WTC11 (cell line): ENCODE measurements around the gene ARHGAP32. TPM values are rescaled to one million over a fixed set of nuclear protein-coding genes. Genes with fewer than 3 reads are reported as not detected.

Experiments used
- ATAC-seq: fragments of 200-7000 bp; cut with Tn5 transposase; 2 replicates; pipeline ENCODE4 v1.10.0; 2021; ENCODE audit warnings: mild to moderate bottlenecking, moderate library complexity
- CTCF ChIA-PET: fragments of 300-600 bp; sonication (Branson Sonifier 250); formaldehyde crosslinking; loops from one replicate; lab custom pipeline; 2021; ENCODE audit warnings: antibody characterized with exemption; lab: Charles Lee
- POLR2A ChIA-PET: fragments of 350-600 bp; sonication (Branson Sonifier 250); formaldehyde crosslinking; loops from one replicate; lab custom pipeline; 2021; ENCODE audit warnings: antibody characterized with exemption; lab: Charles Lee
- DNase-seq: peaks from one replicate; pipeline ENCODE4 v3.0.0; 2021; ENCODE audit warnings: low spot score
- H3K27ac Mint-ChIP-seq: 2 replicates; pipeline ENCODE4 v1.8.0; 2021; ENCODE audit warnings: mixed read lengths
- H3K27me3 Mint-ChIP-seq: 2 replicates; pipeline ENCODE4 v1.8.0; 2021; ENCODE audit warnings: low read depth, mild to moderate bottlenecking, moderate library complexity, mixed read lengths
- H3K36me3 Mint-ChIP-seq: 2 replicates; pipeline ENCODE4 v1.8.0; 2021; ENCODE audit warnings: mixed read lengths
- H3K4me1 Mint-ChIP-seq: 2 replicates; pipeline ENCODE4 v1.8.0; 2022; ENCODE audit warnings: mixed read lengths
- H3K4me3 Mint-ChIP-seq: 2 replicates; pipeline ENCODE4 v1.8.0; 2021; ENCODE audit warnings: mild to moderate bottlenecking, moderate library complexity, mixed read lengths
- H3K9me3 Mint-ChIP-seq: 2 replicates; pipeline ENCODE4 v1.8.0; 2021; ENCODE audit warnings: mixed read lengths
- CBFB ChIP-seq: sonication (generic); formaldehyde crosslinking; IDR thresholded peaks from 2 replicates; pipeline ENCODE4 v1.8.1; 2022; ENCODE audit warnings: mild to moderate bottlenecking, low read depth, missing genetic modification reagents
- FOXK1 ChIP-seq: sonication (generic); formaldehyde crosslinking; IDR thresholded peaks from 2 replicates; pipeline ENCODE4 v1.8.0; 2022; ENCODE audit warnings: mild to moderate bottlenecking, moderate library complexity, missing genetic modification reagents
- HMGA2 ChIP-seq: fragments of 250-450 bp; sonication (Bioruptor Pico); IDR thresholded peaks from 2 replicates; pipeline ENCODE4 v1.4.0; 2021; ENCODE audit warnings: mild to moderate bottlenecking, moderate library complexity
- KAT7 ChIP-seq: sonication (generic); formaldehyde crosslinking; IDR thresholded peaks from 2 replicates; pipeline ENCODE4 v1.8.1; 2023; ENCODE audit warnings: missing genetic modification reagents, mild to moderate bottlenecking, borderline replicate concordance
- MXD4 ChIP-seq: fragments of 250-450 bp; sonication (Bioruptor Pico); IDR thresholded peaks from 2 replicates; pipeline ENCODE4 v1.8.0; 2021; ENCODE audit warnings: mild to moderate bottlenecking, moderate library complexity, borderline replicate concordance
- NFATC4 ChIP-seq: fragments of 250-450 bp; sonication (Bioruptor Pico); IDR thresholded peaks from 2 replicates; pipeline ENCODE4 v1.9.0; 2021; ENCODE audit warnings: mild to moderate bottlenecking
- NR1H2 ChIP-seq: sonication (generic); formaldehyde crosslinking; IDR thresholded peaks from 2 replicates; pipeline ENCODE4 v1.9.0; 2021; ENCODE audit warnings: mild to moderate bottlenecking, moderate library complexity, missing genetic modification reagents
- SP1 ChIP-seq: sonication (generic); formaldehyde crosslinking; conservative IDR thresholded peaks from 2 replicates; pipeline ENCODE4 v1.8.1; 2022; ENCODE audit warnings: missing genetic modification reagents
- ZNF121 ChIP-seq: sonication (generic); formaldehyde crosslinking; IDR thresholded peaks from 2 replicates; pipeline ENCODE4 v1.8.0; 2023; ENCODE audit warnings: missing genetic modification reagents
- ZNF219 ChIP-seq: sonication (generic); formaldehyde crosslinking; IDR thresholded peaks from 2 replicates; pipeline ENCODE4 v1.8.0; 2023; ENCODE audit warnings: missing genetic modification reagents, mild to moderate bottlenecking, borderline replicate concordance
- ZNF232 ChIP-seq: sonication (generic); formaldehyde crosslinking; IDR thresholded peaks from 2 replicates; pipeline ENCODE4 v1.8.0; 2022; ENCODE audit warnings: mild to moderate bottlenecking, missing genetic modification reagents
- ZNF423 ChIP-seq: fragments of 250-450 bp; sonication (Bioruptor Pico); IDR thresholded peaks from 2 replicates; pipeline ENCODE4 v2.1.2; 2022; ENCODE audit warnings: mild to moderate bottlenecking, moderate library complexity
- ZNF671 ChIP-seq: fragments of 250-450 bp; sonication (Bioruptor Pico); IDR thresholded peaks from 2 replicates; pipeline ENCODE4 v1.8.0; 2021; ENCODE audit warnings: mild to moderate bottlenecking
- total RNA-seq: library from RNA; stranded (reverse); gene quantifications from 3 replicates; pipeline ENCODE4 v1.2.3, GENCODE V29; 2021
- TF ChIP-seq, protein P1 (sequence below): sonication (generic); formaldehyde crosslinking; IDR thresholded peaks from 2 replicates; pipeline ENCODE4 v1.8.0; 2022; ENCODE audit warnings: mild to moderate bottlenecking, missing genetic modification reagents
- TF ChIP-seq, protein P2 (sequence below): sonication (generic); formaldehyde crosslinking; IDR thresholded peaks from 2 replicates; pipeline ENCODE4 v1.8.0; 2023; ENCODE audit warnings: missing genetic modification reagents
- TF ChIP-seq, protein P3 (sequence below): sonication (generic); formaldehyde crosslinking; IDR thresholded peaks from 2 replicates; pipeline ENCODE4 v1.8.1; 2022; ENCODE audit warnings: missing genetic modification reagents, borderline replicate concordance
- TF ChIP-seq, protein P4 (sequence below): fragments of 250-450 bp; sonication (Bioruptor Pico); IDR thresholded peaks from 2 replicates; pipeline ENCODE4 v1.8.0; 2021; ENCODE audit warnings: mild to moderate bottlenecking
- TF ChIP-seq, protein P5 (sequence below): sonication (generic); formaldehyde crosslinking; conservative IDR thresholded peaks from 2 replicates; pipeline ENCODE4 v1.8.1; 2022; ENCODE audit warnings: mild to moderate bottlenecking, missing genetic modification reagents
- TF ChIP-seq, protein P6 (sequence below): sonication (generic); formaldehyde crosslinking; IDR thresholded peaks from 2 replicates; pipeline ENCODE4 v1.8.1; 2023; ENCODE audit warnings: mild to moderate bottlenecking, missing genetic modification reagents, moderate library complexity
- TF ChIP-seq, protein P7 (sequence below): fragments of 250-450 bp; sonication (Bioruptor Pico); IDR thresholded peaks from 2 replicates; pipeline ENCODE4 v1.9.0; 2021; ENCODE audit warnings: moderate library complexity, mild to moderate bottlenecking, inconsistent platforms, borderline replicate concordance
- TF ChIP-seq, protein P8 (sequence below): sonication (generic); formaldehyde crosslinking; IDR thresholded peaks from 2 replicates; pipeline ENCODE4 v1.8.1; 2023; ENCODE audit warnings: mild to moderate bottlenecking, missing genetic modification reagents

Gene ARHGAP32
- total RNA-seq, 1 experiment from 2014 or later: 25.6 TPM

DNA sequence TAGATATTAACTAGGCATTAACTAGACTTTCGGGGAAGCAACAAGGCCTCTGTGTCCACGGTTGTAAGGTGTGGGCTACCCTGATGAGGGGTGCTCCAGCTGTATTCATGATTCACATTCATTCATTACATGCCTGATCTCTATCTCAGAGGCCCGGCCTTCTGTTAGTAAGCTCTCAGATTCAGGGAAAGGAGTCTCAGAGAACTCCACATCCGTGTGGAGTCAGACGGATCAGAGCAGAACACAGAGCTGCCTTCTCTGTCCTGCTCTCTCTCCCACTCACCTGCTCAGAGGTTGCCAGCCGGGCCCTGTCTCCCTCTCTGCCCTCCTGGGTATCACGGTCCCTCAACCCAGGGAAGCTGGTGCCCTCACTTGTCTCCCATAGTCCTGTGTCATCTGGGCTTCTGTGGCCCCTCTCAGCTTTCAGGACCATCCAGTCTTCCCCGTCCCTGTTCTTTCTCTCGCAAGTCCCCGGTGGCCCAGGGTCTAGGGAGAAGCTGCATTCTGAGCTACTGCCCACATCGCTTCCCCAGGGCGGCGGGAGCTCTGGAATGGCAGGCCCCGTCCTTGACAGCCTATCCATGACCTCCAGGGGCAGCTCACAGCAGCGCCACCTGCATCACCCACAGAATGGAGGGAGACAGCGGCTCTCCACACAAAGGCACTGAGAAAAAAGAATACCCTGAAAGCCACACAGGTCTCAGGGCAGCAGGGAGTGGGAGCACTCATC lies 253.8 kb downstream of the ARHGAP32 start (continued):
- TF ChIP-seq, protein P1, sequence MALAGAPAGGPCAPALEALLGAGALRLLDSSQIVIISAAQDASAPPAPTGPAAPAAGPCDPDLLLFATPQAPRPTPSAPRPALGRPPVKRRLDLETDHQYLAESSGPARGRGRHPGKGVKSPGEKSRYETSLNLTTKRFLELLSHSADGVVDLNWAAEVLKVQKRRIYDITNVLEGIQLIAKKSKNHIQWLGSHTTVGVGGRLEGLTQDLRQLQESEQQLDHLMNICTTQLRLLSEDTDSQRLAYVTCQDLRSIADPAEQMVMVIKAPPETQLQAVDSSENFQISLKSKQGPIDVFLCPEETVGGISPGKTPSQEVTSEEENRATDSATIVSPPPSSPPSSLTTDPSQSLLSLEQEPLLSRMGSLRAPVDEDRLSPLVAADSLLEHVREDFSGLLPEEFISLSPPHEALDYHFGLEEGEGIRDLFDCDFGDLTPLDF: no peak
- TF ChIP-seq, protein P2, sequence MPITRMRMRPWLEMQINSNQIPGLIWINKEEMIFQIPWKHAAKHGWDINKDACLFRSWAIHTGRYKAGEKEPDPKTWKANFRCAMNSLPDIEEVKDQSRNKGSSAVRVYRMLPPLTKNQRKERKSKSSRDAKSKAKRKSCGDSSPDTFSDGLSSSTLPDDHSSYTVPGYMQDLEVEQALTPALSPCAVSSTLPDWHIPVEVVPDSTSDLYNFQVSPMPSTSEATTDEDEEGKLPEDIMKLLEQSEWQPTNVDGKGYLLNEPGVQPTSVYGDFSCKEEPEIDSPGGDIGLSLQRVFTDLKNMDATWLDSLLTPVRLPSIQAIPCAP (CRISPR knock-in tag): no peak
- TF ChIP-seq CBFB (CRISPR knock-in tag) (no peak), ZNF671 (CRISPR knock-in tag) (no peak)
- TF ChIP-seq, all 79 proteins: peak for 0

DNA sequence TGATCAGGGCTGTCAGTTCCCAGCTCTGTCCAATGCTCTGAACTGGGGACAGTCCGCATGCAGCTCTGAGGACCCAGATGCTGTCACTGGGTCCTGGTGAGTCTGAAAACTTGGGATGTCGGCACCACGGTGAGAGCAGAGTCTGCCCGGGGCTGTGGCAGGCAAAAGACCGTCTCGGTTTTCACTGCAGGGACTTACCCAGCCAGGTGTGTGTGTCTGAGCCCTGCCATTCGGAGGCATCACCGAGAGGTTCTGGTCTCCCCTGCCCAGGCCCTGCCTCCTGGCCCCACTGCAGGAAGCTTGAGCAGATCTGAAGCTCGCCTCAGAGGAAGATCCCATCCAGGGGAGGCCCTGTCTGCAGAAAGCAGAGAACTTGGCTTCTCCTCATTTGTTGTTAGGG lies 254.6 kb downstream of the ARHGAP32 start:
- Mint-ChIP-seq H3K36me3 (no peaks in the 10 kb centered on the region), H3K4me1 (peaks cover 22% of the 10 kb centered on the region), H3K9me3 (no peaks in the 10 kb centered on the region), H3K27ac (no peak overlapping the region), H3K27me3 (peaks cover 73% of the 10 kb centered on the region), H3K4me3 (no peak overlapping the region)
- CTCF ChIA-PET: interaction anchor here (0.7 to 3.8 kb wide), 12 partner anchors 10 to 57 kb away, joined by 3 to 25 read pairs (median 7); no protein-coding TSS in a partner anchor
- peak; percentile 6; the same call in 1 of the 2 replicates for ATAC-seq
- TF ChIP-seq NR1H2 (CRISPR knock-in tag) (no peak), KAT7 (CRISPR knock-in tag) (no peak), ZNF232 (CRISPR knock-in tag) (no peak), MXD4 (CRISPR knock-in tag) (no peak), ZNF671 (CRISPR knock-in tag) (no peak), ZNF423 (CRISPR knock-in tag) (no peak), ZNF121 (CRISPR knock-in tag) (no peak), NFATC4 (CRISPR knock-in tag) (no peak), FOXK1 (CRISPR knock-in tag) (no peak), HMGA2 (CRISPR knock-in tag) (no peak), ZNF219 (CRISPR knock-in tag) (no peak), SP1 (CRISPR knock-in tag) (no peak)
- TF ChIP-seq, protein P3, sequence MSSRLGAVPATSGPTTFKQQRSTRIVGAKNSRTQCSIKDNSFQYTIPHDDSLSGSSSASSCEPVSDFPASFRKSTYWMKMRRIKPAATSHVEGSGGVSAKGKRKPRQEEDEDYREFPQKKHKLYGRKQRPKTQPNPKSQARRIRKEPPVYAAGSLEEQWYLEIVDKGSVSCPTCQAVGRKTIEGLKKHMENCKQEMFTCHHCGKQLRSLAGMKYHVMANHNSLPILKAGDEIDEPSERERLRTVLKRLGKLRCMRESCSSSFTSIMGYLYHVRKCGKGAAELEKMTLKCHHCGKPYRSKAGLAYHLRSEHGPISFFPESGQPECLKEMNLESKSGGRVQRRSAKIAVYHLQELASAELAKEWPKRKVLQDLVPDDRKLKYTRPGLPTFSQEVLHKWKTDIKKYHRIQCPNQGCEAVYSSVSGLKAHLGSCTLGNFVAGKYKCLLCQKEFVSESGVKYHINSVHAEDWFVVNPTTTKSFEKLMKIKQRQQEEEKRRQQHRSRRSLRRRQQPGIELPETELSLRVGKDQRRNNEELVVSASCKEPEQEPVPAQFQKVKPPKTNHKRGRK (CRISPR knock-in tag): no peak
- TF ChIP-seq, protein P4, sequence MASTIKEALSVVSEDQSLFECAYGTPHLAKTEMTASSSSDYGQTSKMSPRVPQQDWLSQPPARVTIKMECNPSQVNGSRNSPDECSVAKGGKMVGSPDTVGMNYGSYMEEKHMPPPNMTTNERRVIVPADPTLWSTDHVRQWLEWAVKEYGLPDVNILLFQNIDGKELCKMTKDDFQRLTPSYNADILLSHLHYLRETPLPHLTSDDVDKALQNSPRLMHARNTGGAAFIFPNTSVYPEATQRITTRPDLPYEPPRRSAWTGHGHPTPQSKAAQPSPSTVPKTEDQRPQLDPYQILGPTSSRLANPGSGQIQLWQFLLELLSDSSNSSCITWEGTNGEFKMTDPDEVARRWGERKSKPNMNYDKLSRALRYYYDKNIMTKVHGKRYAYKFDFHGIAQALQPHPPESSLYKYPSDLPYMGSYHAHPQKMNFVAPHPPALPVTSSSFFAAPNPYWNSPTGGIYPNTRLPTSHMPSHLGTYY: no peak
- TF ChIP-seq, protein P5, sequence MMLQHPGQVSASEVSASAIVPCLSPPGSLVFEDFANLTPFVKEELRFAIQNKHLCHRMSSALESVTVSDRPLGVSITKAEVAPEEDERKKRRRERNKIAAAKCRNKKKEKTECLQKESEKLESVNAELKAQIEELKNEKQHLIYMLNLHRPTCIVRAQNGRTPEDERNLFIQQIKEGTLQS (CRISPR knock-in tag): no peak
- TF ChIP-seq, protein P6, sequence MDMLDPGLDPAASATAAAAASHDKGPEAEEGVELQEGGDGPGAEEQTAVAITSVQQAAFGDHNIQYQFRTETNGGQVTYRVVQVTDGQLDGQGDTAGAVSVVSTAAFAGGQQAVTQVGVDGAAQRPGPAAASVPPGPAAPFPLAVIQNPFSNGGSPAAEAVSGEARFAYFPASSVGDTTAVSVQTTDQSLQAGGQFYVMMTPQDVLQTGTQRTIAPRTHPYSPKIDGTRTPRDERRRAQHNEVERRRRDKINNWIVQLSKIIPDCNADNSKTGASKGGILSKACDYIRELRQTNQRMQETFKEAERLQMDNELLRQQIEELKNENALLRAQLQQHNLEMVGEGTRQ (CRISPR knock-in tag): no peak
- TF ChIP-seq, protein P7, sequence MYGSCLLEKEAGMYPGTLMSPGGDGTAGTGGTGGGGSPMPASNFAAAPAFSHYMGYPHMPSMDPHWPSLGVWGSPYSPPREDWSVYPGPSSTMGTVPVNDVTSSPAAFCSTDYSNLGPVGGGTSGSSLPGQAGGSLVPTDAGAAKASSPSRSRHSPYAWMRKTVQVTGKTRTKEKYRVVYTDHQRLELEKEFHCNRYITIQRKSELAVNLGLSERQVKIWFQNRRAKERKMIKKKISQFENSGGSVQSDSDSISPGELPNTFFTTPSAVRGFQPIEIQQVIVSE (CRISPR knock-in tag): no peak
- TF ChIP-seq, protein P8, sequence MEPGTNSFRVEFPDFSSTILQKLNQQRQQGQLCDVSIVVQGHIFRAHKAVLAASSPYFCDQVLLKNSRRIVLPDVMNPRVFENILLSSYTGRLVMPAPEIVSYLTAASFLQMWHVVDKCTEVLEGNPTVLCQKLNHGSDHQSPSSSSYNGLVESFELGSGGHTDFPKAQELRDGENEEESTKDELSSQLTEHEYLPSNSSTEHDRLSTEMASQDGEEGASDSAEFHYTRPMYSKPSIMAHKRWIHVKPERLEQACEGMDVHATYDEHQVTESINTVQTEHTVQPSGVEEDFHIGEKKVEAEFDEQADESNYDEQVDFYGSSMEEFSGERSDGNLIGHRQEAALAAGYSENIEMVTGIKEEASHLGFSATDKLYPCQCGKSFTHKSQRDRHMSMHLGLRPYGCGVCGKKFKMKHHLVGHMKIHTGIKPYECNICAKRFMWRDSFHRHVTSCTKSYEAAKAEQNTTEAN (CRISPR knock-in tag): no peak
- DNase-seq: no peak
- POLR2A ChIA-PET: no interaction called here
